ENCODE data around the gene IL5RA. TPM values are rescaled to one million over a fixed set of nuclear protein-coding genes. Genes with fewer than 3 reads are reported as not detected.

IL5RA gene
- polyA plus RNA-seq, 1 experiment, result not detected

DNA sequence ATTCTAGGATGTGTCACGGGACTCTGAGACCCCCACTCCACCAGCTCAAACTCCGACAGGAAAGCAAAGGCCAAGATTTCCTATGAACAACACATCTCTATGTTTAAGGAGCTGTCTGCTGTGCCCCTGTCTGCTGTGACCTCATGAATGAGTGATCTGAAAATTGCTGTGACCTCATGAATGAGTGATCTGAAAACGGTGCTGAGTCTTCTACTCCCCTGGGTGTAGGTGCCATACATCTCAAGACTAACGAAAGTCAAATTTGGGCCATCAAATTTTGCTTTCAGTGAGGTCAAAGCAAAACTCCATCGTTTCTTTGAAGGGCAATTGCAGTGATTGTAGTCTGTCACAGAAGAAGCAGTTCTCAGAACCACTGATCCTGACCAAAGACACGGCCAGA is 24.4 kb downstream of the IL5RA start:
- ChIA-PET CTCF (no interaction called here), POLR2A (no interaction called here)
- Histone ChIP-seq H3K27me3 (ENCODE audit: control insufficient read depth, insufficient read depth, low read length) (no peaks in the 10 kb centered on the region), H3K4me3 (ENCODE audit: low read depth, low read length) (no peak overlapping the region), H3K36me3 (ENCODE audit: control insufficient read depth, insufficient read depth, low read length) (no peaks in the 10 kb centered on the region)
- TF ChIP-seq, protein P1, sequence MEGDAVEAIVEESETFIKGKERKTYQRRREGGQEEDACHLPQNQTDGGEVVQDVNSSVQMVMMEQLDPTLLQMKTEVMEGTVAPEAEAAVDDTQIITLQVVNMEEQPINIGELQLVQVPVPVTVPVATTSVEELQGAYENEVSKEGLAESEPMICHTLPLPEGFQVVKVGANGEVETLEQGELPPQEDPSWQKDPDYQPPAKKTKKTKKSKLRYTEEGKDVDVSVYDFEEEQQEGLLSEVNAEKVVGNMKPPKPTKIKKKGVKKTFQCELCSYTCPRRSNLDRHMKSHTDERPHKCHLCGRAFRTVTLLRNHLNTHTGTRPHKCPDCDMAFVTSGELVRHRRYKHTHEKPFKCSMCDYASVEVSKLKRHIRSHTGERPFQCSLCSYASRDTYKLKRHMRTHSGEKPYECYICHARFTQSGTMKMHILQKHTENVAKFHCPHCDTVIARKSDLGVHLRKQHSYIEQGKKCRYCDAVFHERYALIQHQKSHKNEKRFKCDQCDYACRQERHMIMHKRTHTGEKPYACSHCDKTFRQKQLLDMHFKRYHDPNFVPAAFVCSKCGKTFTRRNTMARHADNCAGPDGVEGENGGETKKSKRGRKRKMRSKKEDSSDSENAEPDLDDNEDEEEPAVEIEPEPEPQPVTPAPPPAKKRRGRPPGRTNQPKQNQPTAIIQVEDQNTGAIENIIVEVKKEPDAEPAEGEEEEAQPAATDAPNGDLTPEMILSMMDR (IDR thresholded peaks at IDR 0.05; ENCODE audit: insufficient read depth, low read depth, low read length), result no peak
- DNase-seq (ENCODE audit: low read depth), result no peak

DNA sequence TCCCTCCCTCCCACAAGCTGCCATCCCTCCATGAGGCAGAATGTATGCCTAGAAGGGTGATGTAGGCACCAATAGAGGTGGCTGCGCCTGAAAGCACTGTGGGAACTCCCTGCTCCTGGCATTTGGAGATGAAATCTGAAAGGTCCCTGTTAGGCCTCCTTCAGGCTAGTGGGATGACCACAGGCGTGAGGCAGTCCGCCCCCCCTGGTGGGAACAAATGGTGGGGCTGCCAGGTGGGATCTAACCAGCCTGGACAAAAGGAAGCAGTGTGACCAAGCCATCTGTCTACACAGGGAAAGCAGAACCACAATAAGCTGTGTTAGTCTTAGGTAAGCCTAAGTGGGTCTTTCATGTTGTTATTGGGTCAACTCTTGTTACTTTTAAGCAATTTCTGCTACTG is 25.3 kb downstream of the IL5RA start:
- POLR2A ChIA-PET, result no interaction called here
- Histone ChIP-seq H3K36me3 (ENCODE audit: control insufficient read depth, insufficient read depth, low read length) (no peaks in the 10 kb centered on the region), H3K27me3 (ENCODE audit: control insufficient read depth, insufficient read depth, low read length) (no peaks in the 10 kb centered on the region), H3K4me3 (ENCODE audit: low read depth, low read length) (no peak overlapping the region)
- TF ChIP-seq, protein P1 (IDR thresholded peaks at IDR 0.05; ENCODE audit: insufficient read depth, low read depth, low read length), result no peak
- CTCF ChIA-PET, result no interaction called here
- no peak for DNase-seq (ENCODE audit: low read depth)

DNA sequence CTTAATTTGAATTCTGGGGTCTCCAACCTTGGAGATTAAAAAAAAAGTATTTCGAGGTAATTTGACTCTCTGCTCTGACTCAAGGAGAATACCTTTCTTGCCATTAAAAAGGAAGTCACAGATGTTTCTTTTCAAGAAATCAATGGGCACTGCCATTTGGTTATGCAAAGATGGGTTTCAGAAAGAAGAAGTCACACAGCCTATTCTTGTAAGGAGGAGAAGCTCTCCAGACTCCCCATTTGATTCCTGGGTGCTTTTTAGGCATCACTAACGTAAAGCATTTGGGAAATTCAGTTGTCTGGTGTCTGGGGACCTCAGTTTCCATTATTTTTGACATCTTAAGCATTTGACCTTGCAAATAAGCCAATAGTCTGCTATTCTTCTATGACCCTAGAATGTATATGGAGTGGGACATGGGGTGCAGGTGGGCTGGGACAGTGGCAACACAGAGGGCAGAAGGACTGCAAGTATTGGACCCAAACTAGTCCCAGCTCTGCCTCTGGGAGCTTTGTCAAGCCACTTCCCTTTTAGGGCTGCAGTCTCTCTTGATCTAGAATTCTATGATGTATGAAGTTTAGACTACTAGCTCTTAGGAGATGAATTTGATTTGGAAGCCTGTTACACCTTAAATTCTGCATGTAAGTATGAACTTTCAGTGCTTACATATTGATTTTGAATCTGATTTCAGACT is 27.8 kb downstream of the IL5RA start:
- no peak overlapping the region for H3K4me3 ChIP-seq (ENCODE audit: low read depth, low read length)
- H3K27me3 ChIP-seq (ENCODE audit: control insufficient read depth, insufficient read depth, low read length), result no peaks in the 10 kb centered on the region
- DNase-seq (ENCODE audit: low read depth), result no peak
- TF ChIP-seq, protein P1 (IDR thresholded peaks at IDR 0.05; ENCODE audit: insufficient read depth, low read depth, low read length), result no peak
- CTCF ChIA-PET, result no interaction called here
- POLR2A ChIA-PET, result no interaction called here
- H3K36me3 ChIP-seq (ENCODE audit: control insufficient read depth, insufficient read depth, low read length), result no peaks in the 10 kb centered on the region

DNA sequence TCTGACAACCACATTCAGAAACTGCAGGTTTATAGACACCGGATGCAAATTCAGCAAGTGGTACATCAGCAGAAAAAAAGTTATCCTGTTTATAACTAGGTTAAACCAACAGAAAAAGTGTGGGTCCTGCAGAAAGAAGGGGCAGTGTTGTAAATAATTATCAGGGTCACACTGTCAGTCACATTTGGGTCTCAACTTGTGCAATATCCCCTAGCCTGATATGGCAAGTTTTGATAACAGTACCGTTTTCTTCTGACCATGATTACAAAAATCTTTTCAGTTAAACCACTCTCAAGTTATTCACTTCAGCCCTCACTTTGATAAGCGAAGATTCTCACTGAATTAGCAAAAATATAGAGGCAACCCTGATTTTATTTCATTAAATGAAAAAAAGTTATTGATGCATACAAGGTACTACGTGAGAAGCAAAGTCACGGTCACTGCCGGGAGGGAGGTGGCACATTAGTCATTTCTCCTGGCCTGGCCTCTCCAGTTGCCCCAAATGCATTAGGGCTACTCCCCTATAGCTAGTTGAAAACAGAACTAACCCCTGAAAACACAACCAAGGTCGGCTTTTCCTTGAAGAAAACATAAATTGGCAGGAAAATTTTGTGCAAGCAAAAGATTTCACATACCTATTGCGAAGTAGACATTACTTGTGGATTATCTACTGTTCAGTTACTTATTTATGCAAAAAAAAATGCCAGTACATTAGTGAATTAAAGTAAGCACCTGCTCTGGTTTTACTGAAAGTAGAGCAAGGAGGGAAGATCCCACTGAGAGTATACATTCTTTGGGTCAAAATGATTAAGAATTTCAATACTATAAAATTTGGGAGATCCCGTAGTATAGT is 28.6 kb downstream of the IL5RA start:
- no peaks in the 10 kb centered on the region for H3K36me3 ChIP-seq (ENCODE audit: control insufficient read depth, insufficient read depth, low read length)
- no peaks in the 10 kb centered on the region for H3K27me3 ChIP-seq (ENCODE audit: control insufficient read depth, insufficient read depth, low read length)
- ChIA-PET POLR2A (no interaction called here), CTCF (no interaction called here)
- DNase-seq (ENCODE audit: low read depth), result no peak
- no peak overlapping the region for H3K4me3 ChIP-seq (ENCODE audit: low read depth, low read length)
- TF ChIP-seq, protein P1 (IDR thresholded peaks at IDR 0.05; ENCODE audit: insufficient read depth, low read depth, low read length), result no peak

DNA sequence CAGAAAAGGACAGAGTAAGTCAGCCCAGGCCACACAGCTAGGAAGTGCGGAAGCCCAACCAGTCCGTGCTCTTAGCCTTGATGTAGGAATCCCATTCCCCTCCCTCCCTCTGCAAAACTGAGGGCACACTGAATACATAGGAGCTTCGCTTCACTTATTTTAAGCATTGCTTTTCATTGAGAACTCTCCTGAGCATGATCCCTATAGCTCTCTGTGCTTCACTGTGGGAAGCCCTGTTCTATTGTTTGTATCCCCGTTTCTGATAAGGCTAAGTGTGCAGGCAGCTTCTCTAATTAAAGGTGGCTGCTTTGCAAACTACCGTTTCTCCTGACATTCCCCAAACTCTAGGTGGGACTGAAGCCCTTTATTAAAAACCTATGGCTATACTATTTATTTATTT is 29.9 kb downstream of the IL5RA start:
- CTCF ChIA-PET, result no interaction called here
- H3K27me3 ChIP-seq (ENCODE audit: control insufficient read depth, insufficient read depth, low read length), result no peaks in the 10 kb centered on the region
- no peak overlapping the region for H3K4me3 ChIP-seq (ENCODE audit: low read depth, low read length)
- DNase-seq (ENCODE audit: low read depth), result no peak
- POLR2A ChIA-PET, result no interaction called here
- TF ChIP-seq, protein P1 (IDR thresholded peaks at IDR 0.05; ENCODE audit: insufficient read depth, low read depth, low read length), result no peak
- H3K36me3 ChIP-seq (ENCODE audit: control insufficient read depth, insufficient read depth, low read length), result no peaks in the 10 kb centered on the region

All from BJ (cell line).